ENCODE data around the gene MYH14.

- no peak for TF ChIP-seq POLR2A (IDR thresholded peaks at IDR 0.05; ENCODE audit: low read length)
- TF ChIP-seq GATA1 (IDR thresholded peaks at IDR 0.05; ENCODE audit: low read depth, low read length), result no peak
These were observed 106.1 kb downstream of the MYH14 start for GRCh38 chr19:50309396-50310125.
